Neural cell (in vitro differentiated cells): Measurements from ENCODE around the gene KDM1B. TPM values are rescaled to one million over a fixed set of nuclear protein-coding genes. Genes with fewer than 3 reads are reported as not detected.

ENCODE experiments used
- H2AFZ ChIP-seq: fragments of 200-600, 300-800 bp; sonication (generic), shearing (Covaris generic); 2 replicates; pipeline ENCODE4 v1.6.0; 2014; ENCODE audit warnings: low read depth, mild to moderate bottlenecking, antibody characterized with exemption, low read length, moderate library complexity
- H3F3A ChIP-seq: fragments of 200-600 bp; shearing (Covaris generic); 2 replicates; pipeline ENCODE4 v1.6.1; 2016; ENCODE audit warnings: mild to moderate bottlenecking, moderate library complexity, mixed read lengths, antibody characterized with exemption, low read length; ENCODE audit not compliant: insufficient read depth, poor library complexity, severe bottlenecking
- H3K27ac ChIP-seq: fragments of 200-600, 300-800 bp; sonication (generic), shearing (Covaris generic); 2 replicates; pipeline ENCODE4 v1.5.1; 2014; ENCODE audit warnings: mild to moderate bottlenecking, low read length, moderate library complexity
- H3K27me3 ChIP-seq: fragments of 300-800, 200-600 bp; sonication (generic), shearing (Covaris generic); 2 replicates; pipeline ENCODE4 v1.6.0; 2014; ENCODE audit warnings: mild to moderate bottlenecking, low read depth, low read length, moderate library complexity; ENCODE audit not compliant: insufficient read depth
- H3K36me3 ChIP-seq: fragments of 300-800, 200-600 bp; sonication (generic), shearing (Covaris generic); 2 replicates; pipeline ENCODE4 v1.5.1; 2014; ENCODE audit warnings: mild to moderate bottlenecking, antibody characterized with exemption, low read length, moderate library complexity; ENCODE audit not compliant: insufficient read depth
- H3K4me2 ChIP-seq: fragments of 300-800, 200-600 bp; sonication (generic), shearing (Covaris generic); 2 replicates; pipeline ENCODE4 v1.6.0; 2014; ENCODE audit warnings: mild to moderate bottlenecking, low read length
- H3K4me3 ChIP-seq: fragments of 300-800, 200-600 bp; sonication (generic), shearing (Covaris generic); 2 replicates; pipeline ENCODE4 v1.5.1; 2014; ENCODE audit warnings: mild to moderate bottlenecking, low read length, moderate library complexity
- H3K79me2 ChIP-seq: fragments of 200-600 bp; shearing (Covaris generic); replicated peaks from 2 replicates; pipeline ENCODE4 v1.6.0; 2014; ENCODE audit warnings: mild to moderate bottlenecking, low read length, moderate library complexity; ENCODE audit not compliant: insufficient read depth
- H3K9ac ChIP-seq: fragments of 300-800, 200-600 bp; sonication (generic), shearing (Covaris generic); 2 replicates; pipeline ENCODE4 v1.6.1; 2016; ENCODE audit warnings: mild to moderate bottlenecking, low read length, mixed read lengths
- H3K9me2 ChIP-seq: fragments of 200-600 bp; shearing (Covaris generic); 2 replicates; pipeline ENCODE4 v1.6.1; 2016; ENCODE audit warnings: mild to moderate bottlenecking, low read length, mixed read lengths; ENCODE audit not compliant: insufficient read depth
- H3K9me3 ChIP-seq: fragments of 200-600, 300-800 bp; sonication (generic), shearing (Covaris generic); 2 replicates; pipeline ENCODE4 v1.6.1; 2016; ENCODE audit warnings: mild to moderate bottlenecking, mixed run types, low read length, moderate library complexity, mixed read lengths
- H4K20me1 ChIP-seq: fragments of 200-600 bp; shearing (Covaris generic); 2 replicates; pipeline ENCODE4 v1.6.1; 2016; ENCODE audit warnings: mild to moderate bottlenecking, mixed run types; ENCODE audit not compliant: insufficient read depth
- EP300 ChIP-seq: fragments of 450-650 bp; conservative IDR thresholded peaks from 2 replicates; pipeline ENCODE4 v1.6.1; 2014; ENCODE audit warnings: antibody characterized with exemption, mild to moderate bottlenecking, moderate library complexity; ENCODE audit not compliant: poor library complexity, severe bottlenecking
- EZH2 ChIP-seq: fragments of 200-600, 300-800 bp; shearing (Covaris generic), sonication (generic); IDR thresholded peaks from 2 replicates; pipeline ENCODE4 v1.6.1; 2014; ENCODE audit warnings: antibody characterized with exemption, low read length, borderline replicate concordance, mild to moderate bottlenecking; ENCODE audit not compliant: insufficient read depth, poor library complexity, severe bottlenecking
- MXI1 ChIP-seq: fragments of 450-650 bp; conservative IDR thresholded peaks from 2 replicates; pipeline ENCODE4 v1.6.1; 2014; ENCODE audit warnings: antibody characterized with exemption, mild to moderate bottlenecking; ENCODE audit not compliant: poor library complexity, severe bottlenecking
- POLR2AphosphoS5 ChIP-seq: IDR thresholded peaks from 2 replicates; pipeline ENCODE4 v1.6.1; 2012
- RAD21 ChIP-seq: fragments of 450-650 bp; conservative IDR thresholded peaks from 2 replicates; pipeline ENCODE4 v1.6.1; 2014; ENCODE audit warnings: antibody characterized with exemption, mild to moderate bottlenecking, moderate library complexity
- SMC3 ChIP-seq: fragments of 450-650 bp; conservative IDR thresholded peaks from 2 replicates; pipeline ENCODE4 v1.6.1; 2014; ENCODE audit warnings: antibody characterized with exemption, mild to moderate bottlenecking, moderate library complexity; ENCODE audit not compliant: poor library complexity
- TAF1 ChIP-seq: IDR thresholded peaks from 2 replicates; pipeline ENCODE4 v1.6.1; 2012; ENCODE audit warnings: low read depth
- polyA plus RNA-seq: library from polyadenylated mRNA; depleted of rRNA; stranded (reverse); fragments of >200 nt; gene quantifications from 2 replicates; pipeline ENCODE4 v1.2.3, GENCODE V29; 2014
- TF ChIP-seq, protein P1 (sequence below): fragments of 450-650 bp; IDR thresholded peaks from 2 replicates; pipeline ENCODE4 v1.5.1; 2014; ENCODE audit warnings: antibody characterized with exemption, mild to moderate bottlenecking, moderate library complexity; ENCODE audit not compliant: poor library complexity, severe bottlenecking
- TF ChIP-seq, protein P2 (sequence below): IDR thresholded peaks from 2 replicates; pipeline ENCODE4 v1.6.1; 2012; ENCODE audit warnings: borderline replicate concordance

The KDM1B gene
- polyA plus RNA-seq, 1 donor from 2014 or later: 24.5 TPM

DNA sequence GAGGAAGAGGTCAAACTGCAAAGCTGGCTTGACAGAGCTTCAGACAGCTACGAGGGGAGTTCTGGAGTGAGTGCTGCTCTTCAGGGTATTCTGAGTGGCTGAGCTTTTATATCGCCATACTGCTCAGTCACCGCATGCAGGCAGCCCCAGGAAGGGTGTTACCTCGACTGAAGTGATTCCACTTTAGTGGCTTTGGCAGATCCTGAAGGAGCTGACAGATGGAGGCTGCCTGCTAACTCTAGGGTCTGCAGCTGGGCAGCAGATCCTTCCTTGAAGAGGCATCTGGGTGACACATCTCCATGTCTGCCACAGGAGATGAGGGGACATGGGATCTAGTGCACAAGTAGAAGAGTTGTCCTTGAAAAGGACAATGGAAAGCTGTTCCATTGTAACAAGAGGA lies 112.8 kb downstream of the KDM1B start:
- no peak overlapping the region for H3K27ac ChIP-seq
- H3K27me3 ChIP-seq: no peaks in the 10 kb centered on the region
- H3K9me3 ChIP-seq: no peaks in the 10 kb centered on the region
- no peaks in the 10 kb centered on the region for H3K9me2 ChIP-seq
- H3K79me2 ChIP-seq: peaks cover 8% of the 10 kb centered on the region
- no peaks in the 10 kb centered on the region for H3K36me3 ChIP-seq
- no peak overlapping the region for H3K4me3 ChIP-seq
- TF ChIP-seq, protein P1, sequence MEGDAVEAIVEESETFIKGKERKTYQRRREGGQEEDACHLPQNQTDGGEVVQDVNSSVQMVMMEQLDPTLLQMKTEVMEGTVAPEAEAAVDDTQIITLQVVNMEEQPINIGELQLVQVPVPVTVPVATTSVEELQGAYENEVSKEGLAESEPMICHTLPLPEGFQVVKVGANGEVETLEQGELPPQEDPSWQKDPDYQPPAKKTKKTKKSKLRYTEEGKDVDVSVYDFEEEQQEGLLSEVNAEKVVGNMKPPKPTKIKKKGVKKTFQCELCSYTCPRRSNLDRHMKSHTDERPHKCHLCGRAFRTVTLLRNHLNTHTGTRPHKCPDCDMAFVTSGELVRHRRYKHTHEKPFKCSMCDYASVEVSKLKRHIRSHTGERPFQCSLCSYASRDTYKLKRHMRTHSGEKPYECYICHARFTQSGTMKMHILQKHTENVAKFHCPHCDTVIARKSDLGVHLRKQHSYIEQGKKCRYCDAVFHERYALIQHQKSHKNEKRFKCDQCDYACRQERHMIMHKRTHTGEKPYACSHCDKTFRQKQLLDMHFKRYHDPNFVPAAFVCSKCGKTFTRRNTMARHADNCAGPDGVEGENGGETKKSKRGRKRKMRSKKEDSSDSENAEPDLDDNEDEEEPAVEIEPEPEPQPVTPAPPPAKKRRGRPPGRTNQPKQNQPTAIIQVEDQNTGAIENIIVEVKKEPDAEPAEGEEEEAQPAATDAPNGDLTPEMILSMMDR: no peak
- TF ChIP-seq MXI1: no peak
- TF ChIP-seq RAD21: no peak
- no peak for TF ChIP-seq EZH2
- no peak for TF ChIP-seq SMC3
- TF ChIP-seq POLR2AphosphoS5: no peak
- TF ChIP-seq, protein P2, sequence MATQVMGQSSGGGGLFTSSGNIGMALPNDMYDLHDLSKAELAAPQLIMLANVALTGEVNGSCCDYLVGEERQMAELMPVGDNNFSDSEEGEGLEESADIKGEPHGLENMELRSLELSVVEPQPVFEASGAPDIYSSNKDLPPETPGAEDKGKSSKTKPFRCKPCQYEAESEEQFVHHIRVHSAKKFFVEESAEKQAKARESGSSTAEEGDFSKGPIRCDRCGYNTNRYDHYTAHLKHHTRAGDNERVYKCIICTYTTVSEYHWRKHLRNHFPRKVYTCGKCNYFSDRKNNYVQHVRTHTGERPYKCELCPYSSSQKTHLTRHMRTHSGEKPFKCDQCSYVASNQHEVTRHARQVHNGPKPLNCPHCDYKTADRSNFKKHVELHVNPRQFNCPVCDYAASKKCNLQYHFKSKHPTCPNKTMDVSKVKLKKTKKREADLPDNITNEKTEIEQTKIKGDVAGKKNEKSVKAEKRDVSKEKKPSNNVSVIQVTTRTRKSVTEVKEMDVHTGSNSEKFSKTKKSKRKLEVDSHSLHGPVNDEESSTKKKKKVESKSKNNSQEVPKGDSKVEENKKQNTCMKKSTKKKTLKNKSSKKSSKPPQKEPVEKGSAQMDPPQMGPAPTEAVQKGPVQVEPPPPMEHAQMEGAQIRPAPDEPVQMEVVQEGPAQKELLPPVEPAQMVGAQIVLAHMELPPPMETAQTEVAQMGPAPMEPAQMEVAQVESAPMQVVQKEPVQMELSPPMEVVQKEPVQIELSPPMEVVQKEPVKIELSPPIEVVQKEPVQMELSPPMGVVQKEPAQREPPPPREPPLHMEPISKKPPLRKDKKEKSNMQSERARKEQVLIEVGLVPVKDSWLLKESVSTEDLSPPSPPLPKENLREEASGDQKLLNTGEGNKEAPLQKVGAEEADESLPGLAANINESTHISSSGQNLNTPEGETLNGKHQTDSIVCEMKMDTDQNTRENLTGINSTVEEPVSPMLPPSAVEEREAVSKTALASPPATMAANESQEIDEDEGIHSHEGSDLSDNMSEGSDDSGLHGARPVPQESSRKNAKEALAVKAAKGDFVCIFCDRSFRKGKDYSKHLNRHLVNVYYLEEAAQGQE: no peak
- no peak for TF ChIP-seq TAF1
- TF ChIP-seq EP300: no peak
- H3K9ac ChIP-seq: no peak overlapping the region
- H3K4me2 ChIP-seq: no peak overlapping the region
- peaks cover 6% of the 10 kb centered on the region for H3F3A ChIP-seq
- no peak overlapping the region for H2AFZ ChIP-seq
- H4K20me1 ChIP-seq: no peaks in the 10 kb centered on the region

DNA sequence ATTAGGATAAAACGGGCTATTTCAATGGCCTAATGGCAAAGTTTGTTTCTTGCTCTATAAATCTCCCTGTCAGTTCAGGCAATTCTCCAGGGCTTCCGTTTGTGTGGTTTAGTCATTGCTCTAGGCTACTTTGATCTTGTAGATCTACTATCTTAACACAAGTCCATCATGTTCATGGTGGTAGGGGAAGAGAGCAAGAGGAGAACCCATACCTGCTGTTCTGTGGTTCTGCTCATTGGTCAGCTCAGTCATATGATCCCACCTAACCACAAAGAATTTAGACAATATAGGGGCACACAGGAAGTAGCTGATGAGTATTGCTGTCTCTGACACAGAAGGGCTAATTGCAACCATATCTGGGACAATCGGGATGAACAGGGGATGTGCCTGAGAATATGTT lies 114.0 kb downstream of the KDM1B start:
- Histone ChIP-seq H3K79me2 (no peaks in the 10 kb centered on the region), H3K27me3 (no peaks in the 10 kb centered on the region), H2AFZ (no peak overlapping the region), H3K27ac (no peak overlapping the region), H3K36me3 (no peaks in the 10 kb centered on the region), H3K4me2 (no peak overlapping the region), H3K9ac (no peak overlapping the region), H3K4me3 (no peak overlapping the region), H3K9me2 (no peaks in the 10 kb centered on the region), H3F3A (peaks cover 6% of the 10 kb centered on the region), H3K9me3 (no peaks in the 10 kb centered on the region), H4K20me1 (no peaks in the 10 kb centered on the region)
- TF ChIP-seq EP300: no peak

DNA sequence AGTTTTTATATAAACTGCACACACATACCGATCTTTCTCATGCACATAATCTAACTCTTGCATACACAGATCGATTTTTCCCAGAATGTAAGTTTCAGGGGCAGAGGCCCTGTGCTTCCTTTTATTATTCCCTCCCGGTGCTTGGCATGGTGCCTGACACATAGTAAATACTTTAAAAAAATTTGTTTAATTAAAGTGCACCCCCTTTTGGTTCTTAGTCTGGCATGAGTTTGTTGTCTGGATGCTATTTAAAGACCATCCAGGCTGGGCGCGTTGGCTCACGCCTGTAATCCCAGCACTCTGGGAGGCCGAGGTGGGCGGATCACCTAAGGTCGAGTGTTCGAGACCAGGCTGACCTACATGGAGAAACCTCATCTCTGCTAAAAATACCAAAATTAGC lies 114.5 kb downstream of the KDM1B start:
- no peak for TF ChIP-seq TAF1
- TF ChIP-seq MXI1: no peak
- no peak for TF ChIP-seq EP300
- TF ChIP-seq, protein P1: no peak
- TF ChIP-seq, protein P2: no peak
- TF ChIP-seq SMC3: no peak
- no peak for TF ChIP-seq RAD21
- TF ChIP-seq EZH2: no peak
- TF ChIP-seq POLR2AphosphoS5: no peak
- Histone ChIP-seq H3K9me3 (no peaks in the 10 kb centered on the region), H3F3A (peaks cover 6% of the 10 kb centered on the region), H4K20me1 (no peaks in the 10 kb centered on the region), H3K4me3 (no peak overlapping the region), H3K36me3 (no peaks in the 10 kb centered on the region), H3K79me2 (no peaks in the 10 kb centered on the region), H3K27ac (no peak overlapping the region), H3K27me3 (no peaks in the 10 kb centered on the region), H3K9me2 (no peaks in the 10 kb centered on the region), H3K4me2 (no peak overlapping the region), H2AFZ (no peak overlapping the region), H3K9ac (no peak overlapping the region)
